MM.1S (cell line): Measurements from ENCODE around the gene UNC13B.

Experiments used
- EZH2 ChIP-seq: fragments of 300-600 bp; sonication (generic); optimal IDR thresholded peaks from 2 replicates; pipeline ENCODE3; 2017; ENCODE audit warnings: low read depth, mild to moderate bottlenecking, antibody characterized with exemption, low read length, mixed read lengths
- EZH2phosphoT487 ChIP-seq: fragments of 300-600 bp; sonication (generic); IDR thresholded peaks from 2 replicates; pipeline ENCODE4 v1.6.1; 2018; ENCODE audit warnings: antibody characterized with exemption, low read length
- TF ChIP-seq, protein P1 (sequence below): fragments of 300-600 bp; sonication (generic); IDR thresholded peaks from 2 replicates; pipeline ENCODE4 v1.5.1; 2016; ENCODE audit warnings: antibody characterized with exemption, low read length, mixed read lengths

DNA sequence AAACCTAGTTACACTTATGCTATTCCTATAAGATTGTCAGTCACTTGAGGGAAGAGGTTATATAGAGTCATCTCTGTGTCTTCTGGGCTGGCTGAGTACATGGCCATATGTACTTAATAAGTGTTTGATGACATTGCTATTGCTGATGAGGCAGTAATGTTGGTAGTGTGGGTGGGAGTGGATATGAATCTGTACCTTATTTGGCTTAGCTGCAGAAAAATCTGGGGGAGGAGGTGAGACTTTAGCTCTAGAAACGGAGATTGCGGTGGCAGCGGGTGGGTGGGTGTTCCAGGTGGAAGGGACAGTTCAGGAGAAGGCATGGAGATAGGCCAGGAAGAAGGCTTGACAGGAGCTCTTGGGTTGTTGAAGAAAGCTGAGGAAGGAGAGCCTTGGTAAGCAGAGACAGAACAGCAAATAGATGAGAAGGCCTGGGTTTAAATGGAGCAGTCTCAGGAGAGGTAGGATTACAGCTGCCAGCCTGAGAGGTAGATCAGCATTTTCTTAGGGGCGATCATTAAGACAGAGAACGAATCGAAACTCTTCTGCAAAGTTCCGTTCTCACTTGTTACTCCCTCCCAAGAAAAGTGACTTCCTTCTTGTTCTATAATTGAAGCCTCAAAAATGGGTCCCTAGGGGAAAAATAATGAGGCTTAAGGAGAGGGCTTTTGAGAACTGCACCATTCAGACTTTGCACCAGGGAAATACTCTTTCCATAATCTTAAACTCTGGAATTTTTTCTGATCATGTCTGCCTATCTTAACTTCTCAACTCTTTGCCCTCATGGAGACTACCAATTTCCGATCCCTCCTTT lies 160.5 kb downstream of the UNC13B start:
- TF ChIP-seq, protein P1, sequence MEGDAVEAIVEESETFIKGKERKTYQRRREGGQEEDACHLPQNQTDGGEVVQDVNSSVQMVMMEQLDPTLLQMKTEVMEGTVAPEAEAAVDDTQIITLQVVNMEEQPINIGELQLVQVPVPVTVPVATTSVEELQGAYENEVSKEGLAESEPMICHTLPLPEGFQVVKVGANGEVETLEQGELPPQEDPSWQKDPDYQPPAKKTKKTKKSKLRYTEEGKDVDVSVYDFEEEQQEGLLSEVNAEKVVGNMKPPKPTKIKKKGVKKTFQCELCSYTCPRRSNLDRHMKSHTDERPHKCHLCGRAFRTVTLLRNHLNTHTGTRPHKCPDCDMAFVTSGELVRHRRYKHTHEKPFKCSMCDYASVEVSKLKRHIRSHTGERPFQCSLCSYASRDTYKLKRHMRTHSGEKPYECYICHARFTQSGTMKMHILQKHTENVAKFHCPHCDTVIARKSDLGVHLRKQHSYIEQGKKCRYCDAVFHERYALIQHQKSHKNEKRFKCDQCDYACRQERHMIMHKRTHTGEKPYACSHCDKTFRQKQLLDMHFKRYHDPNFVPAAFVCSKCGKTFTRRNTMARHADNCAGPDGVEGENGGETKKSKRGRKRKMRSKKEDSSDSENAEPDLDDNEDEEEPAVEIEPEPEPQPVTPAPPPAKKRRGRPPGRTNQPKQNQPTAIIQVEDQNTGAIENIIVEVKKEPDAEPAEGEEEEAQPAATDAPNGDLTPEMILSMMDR: no peak
- TF ChIP-seq EZH2 (no peak), EZH2phosphoT487 (no peak)
